H4 (cell line): ENCODE results near the gene SPOPL. TPM values are rescaled to one million over a fixed set of nuclear protein-coding genes. Genes with fewer than 3 reads are reported as not detected.
"Not testable (repeated sequence)": the region's sequence is repeated elsewhere in the genome, so short reads cannot be mapped to it uniquely, and the experiment has no call there.

Experiments
- DNase-seq: peaks from one replicate; pipeline ENCODE4 v3.0.0-alpha.2; 2015; ENCODE audit warnings: low spot score
- total RNA-seq: library from RNA; depleted of rRNA; stranded (reverse); fragments of >200 nt; shearing (Covaris generic); gene quantifications from 2 replicates; pipeline ENCODE4 v1.2.3, GENCODE V29; 2014

Gene SPOPL
- total RNA-seq, 1 experiment from 2014 or later: 7.7 TPM

DNA sequence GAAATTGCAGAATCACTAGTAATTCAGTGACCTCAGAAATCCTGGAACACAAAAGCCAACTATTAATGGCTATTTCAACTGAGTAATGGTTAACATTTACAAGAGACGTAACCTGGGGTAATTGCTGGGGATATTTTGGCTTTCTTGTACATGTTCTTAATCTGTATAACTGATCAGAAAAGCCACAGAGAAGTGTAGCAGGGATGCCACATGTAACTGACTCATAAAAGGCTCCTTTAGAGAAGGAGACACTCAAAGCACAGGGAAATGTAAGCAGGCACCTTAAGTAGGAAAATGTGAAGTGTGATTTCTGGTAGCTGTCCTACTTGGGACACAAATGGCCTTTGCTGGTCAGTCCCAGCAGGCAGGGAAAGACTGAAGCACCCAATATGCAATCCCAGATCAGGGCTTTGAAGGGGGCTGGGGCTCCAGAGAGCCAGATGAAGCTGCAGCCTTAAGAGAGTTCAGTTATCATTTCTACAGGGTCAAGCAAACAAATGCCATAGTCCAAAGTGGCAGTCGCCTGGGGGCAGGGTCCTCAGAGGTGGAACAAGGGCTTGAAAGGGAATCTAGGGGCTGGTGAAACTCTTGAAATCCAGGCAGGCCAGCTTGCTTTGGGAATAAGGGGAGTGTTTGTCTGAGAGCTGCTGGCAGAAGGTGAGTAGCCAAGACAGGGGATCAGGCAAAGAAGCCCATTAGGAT is 7.2 kb upstream of the SPOPL start:
- DNase-seq: no peak

DNA sequence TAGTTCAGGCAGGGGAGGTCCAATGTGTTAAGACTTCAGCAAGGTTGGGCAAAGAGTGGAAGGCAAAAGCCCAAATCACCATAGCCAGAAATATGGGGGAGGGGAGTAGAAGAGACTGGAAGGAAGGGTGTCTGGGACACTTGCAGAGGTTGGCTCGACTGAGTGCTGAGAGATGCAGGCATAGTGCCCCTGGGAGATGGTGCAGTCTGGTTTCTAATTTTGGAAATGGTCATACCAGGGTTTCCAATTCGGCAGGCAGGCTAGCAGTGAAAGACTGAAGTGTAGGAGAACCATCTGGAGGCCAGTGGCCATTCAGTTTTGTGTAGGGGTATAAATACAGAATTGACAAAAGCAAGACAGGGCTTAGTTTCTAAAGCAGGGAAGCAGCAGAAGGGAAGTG is 6.2 kb upstream of the SPOPL start:
- no peak for DNase-seq

DNA sequence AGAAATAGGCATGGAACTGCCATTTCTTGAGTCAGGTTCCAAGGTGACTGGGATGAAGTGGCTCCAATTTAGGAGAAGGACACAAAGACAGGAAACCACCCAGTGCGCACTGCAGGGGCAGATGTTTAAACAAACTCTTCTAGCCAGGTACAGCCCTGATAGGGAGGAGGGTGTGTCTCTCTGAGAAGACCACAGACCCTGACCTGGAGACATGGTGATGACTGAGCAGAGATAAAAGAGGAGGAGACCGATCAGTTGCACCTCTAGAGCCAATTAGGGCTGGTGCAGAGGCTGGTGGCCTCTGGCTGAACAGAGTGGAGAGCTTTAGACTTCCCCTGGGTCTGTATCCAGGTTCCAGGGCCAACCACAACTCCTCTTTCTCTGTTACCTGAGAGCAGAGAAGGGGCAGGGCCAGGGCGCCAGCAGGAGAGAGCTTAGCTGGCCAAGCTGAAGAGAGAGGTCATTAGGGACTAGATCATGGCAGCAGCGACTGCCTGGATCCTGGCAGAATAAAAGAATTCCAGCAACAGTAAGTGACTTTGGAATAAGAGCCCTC is 5.4 kb upstream of the SPOPL start:
- DNase-seq: no peak

DNA sequence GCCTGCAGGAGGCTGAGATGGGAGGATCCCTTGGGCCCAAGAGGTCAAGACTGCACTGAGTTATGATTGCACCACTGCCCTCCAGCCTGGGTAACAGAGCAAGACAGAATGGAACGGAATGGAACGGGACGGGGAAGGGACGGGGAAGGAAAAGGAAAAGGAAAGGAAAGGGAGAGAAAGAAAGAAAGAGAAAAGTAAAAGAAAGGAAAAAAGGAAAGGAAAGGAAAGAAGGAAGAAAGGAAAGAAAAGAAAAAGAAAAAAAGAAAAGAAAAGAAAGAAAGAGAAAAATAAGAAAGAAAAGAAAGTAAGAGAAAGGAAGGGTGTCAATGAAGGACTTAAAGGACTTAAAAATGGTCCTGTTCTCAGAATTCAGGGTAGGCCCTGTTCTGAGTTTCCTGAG is 4.3 kb upstream of the SPOPL start:
- no peak for DNase-seq

DNA sequence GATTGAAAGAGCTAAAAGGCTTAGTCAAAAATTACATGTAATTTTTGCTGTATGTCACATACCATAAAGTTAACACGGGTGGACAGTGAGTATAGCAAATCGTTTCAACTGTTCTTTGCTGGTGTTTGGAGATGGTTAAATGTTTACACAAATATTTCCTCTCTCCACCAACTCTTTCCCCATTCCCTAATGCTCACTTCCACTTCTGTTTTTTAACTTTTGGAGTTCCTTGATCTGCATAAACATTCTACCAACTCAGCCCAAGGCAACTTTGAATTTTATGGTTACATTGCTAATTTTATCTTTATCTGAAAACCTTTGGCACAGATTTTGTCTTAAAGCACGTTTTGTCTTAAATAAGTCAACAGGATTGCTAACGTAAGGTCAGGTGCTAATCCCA is 1.9 kb upstream of the SPOPL start:
- DNase-seq: no peak

DNA sequence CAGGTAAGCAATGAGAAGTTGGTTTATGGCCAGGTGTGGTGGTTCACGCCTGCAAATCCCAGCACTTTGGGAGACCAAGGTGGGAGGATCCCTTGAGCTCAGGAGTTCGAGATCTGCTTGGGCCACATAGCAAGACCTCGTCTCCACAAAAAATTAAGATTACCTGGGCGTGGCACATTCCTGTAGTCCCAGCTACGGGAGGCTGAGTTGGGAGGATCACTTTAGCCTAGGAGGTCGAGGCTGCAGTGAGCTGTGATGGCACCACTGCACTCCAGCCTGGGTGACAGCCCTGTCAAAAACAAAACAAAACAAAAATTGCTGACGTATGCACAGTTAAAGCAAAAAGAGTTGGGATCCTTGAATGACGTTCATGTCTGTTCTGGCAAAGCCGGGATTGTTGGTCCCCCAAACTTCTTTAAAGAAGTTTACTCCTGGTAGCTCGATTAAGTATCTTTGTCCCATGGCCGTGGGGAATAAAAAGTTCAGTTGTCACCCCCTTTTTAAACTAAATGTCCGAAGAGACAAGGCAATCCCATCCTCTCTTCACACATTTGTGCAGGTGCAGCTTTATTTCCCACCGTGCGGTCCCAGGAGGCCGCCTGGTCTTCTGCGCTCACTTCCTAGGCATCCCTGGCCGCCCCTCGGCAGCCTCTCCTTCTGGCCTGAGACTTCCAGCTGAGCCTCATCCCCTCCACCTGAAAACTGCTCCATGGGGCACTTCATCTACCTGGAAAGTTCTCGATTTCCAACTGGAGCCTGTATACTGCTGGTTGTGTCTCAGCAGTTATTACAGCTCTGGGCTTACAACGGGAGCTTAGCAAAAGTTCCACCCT is 762 bp upstream of the SPOPL start:
- no peak for DNase-seq

DNA sequence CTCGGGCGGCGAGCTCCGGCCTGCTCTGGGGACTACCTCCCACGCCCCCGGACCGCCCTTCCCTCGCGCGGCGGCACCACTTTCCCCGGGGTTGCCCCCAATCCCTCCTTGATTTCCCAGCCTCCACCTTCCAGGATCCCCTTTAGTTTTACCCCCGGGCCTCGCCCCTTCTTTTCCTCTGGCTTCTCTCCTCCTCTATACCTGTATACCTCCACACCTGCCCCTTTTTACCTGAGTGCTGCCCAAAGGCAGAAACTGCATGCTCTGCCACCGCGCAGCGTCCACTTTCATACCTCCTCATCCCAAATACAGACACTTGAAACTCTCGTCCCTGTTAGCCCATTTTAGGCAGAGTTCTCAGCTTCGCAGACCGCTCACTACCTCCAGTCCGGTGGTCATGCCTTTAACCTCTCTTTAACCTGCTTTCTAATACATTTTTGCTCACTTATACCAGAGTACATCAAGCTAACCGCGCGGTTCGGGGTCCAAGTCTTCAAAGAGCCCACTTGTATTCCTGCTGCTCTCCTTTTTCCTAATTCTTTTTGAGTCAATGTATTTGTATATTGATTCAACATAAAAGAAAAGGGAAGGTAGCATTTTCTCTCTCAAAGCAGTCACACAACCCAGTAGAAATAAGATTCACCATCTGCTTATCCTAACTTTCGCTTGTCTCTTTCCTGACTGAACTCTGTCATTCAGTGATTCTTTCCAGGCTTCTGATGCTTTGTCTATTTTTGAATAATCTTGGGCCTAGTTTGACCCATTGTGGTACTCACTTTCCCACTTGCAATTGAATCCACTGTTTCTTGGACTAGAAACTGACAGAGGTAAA is 901 bp downstream of the SPOPL start:
- no peak for DNase-seq

DNA sequence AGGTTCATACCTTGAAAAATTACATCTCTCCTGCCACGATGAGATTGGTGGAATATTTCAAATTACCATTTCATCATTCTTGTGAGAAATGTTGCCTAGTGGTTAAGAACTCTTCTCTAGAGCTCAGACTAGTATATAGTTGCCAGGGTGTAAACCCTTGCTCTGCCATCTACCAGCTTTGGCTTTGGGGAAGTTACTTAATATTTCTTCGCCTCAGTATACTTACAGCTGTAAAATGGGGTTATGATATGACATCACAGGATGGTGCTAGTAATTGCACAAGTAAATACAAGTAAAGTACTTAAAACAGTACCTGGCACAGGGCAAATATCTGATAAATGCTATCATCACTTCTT is 1.5 kb downstream of the SPOPL start:
- no peak for DNase-seq

DNA sequence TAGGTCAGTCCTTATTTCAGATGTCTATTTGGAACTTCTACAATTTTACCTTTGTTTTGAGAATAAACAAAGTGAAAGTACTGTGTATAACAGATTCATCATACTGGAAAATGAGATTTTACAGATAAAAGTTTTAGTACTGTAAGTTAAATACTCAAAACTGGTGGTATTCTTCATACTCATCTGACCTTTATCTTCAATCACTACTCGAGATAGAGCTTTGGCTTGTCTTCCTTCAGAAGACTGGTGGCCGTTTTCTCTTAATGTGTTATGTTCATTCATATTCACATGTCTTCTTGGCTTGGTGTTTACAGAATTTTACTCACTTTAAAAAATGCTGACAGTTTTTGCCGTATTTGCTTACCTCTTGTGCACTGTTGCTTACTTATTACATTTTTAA is 2.1 kb downstream of the SPOPL start:
- DNase-seq: no peak

DNA sequence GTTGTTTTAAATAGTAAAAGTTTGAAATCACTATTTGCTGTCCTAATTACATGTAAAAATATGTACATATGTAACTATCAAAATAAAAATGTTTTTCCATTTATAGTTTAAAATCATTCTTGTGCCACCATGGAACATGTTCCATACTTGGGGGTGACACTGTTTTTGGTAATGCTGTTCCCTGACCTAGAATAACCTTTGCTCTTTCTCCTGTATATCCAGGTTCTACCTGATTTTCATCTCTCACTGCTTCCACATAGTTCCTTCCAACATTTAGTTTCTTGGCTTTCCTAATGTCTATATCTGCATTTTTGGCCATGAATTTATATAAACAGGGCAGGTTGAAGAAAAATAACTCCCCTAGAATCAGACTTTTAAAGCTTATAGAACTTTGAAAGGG is 2.5 kb downstream of the SPOPL start:
- no peak for DNase-seq

DNA sequence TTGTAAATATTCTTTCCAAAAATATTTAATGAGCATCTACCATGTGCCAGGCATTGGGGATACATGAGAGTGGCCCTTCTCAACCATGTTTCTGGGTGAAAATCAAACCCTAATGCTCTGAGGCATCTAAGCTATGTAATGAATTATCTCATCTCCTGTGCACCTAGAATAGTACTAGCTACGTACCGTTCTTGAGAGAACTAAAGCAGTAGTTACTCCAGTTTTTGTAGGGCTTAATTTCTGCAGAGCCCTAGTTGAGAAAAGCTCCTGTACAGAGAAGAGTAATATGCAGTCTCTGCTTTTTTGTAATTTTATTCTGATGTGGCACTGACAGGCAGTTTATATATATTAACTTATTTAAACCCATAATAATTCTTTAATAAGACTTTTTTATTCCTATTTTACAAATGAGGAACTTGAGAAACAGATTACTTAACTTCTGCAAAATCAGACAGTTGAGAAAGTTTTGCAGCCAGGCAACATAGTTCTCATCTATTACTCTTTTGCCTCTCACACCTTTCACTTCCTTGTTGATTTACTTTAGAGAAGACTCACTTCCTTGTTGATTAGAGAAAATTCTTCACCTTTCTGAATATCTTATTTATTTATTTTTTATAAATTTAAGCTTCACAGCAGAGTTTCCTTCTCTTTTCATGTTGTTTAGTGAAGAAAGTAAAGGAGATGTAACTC is 3.1 kb downstream of the SPOPL start:
- DNase-seq: no peak

DNA sequence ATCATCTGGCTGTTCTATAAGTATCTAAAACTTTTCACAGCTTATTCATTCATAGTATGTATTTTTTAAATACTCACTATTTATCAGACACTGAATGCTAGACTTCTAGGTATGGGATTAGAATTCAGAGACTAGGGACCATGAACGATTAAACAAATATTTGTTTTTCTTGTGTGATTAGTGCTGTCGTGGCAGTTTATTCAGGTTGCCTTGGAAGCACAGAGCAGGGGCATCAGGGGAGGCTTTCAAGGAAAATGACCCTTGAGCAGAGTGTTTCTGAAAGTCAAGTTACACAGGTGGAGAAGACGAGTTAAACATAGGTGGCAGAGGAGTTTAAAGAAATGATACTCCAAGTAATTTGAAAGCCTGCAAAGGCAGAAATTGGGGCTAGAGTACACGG is 5.7 kb downstream of the SPOPL start:
- no peak for DNase-seq

DNA sequence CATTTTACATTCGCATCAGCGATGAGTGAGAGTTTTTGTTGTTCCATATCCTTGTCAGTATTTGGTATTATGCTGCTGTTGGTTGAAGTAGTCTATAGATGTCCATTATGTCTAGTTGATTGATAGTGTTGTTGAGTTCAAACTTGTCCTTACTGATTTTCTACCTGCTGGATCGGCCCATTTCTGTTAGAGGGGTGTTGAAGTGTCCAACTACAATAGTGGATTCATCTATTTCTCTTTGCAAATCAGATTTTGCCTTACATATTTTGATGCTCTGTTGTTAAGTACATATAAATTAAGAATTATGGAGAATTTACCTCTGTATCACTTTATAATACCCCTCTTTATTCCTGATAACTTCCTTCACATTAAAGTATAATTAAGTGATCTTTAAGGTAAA is 8.7 kb downstream of the SPOPL start:
- DNase-seq: no peak

DNA sequence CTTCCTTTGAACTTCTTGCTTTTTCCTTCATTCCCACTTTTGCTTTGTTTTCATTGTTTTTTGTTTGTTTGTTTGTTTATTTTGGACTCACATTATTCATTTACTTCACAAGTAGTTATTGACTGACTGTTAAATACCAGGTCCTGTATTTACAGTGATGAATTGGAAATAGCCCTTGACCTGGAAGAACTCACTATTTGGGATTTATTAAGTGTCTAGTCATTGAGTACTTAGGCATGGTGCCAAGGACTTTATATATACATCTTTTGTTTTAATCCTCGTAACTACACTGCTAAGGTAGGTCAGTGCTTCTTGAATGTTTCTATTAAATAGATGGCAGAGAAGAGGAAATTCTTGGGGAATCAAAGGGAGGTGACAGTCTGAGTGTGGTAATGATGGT is 11.1 kb downstream of the SPOPL start:
- DNase-seq: no peak

DNA sequence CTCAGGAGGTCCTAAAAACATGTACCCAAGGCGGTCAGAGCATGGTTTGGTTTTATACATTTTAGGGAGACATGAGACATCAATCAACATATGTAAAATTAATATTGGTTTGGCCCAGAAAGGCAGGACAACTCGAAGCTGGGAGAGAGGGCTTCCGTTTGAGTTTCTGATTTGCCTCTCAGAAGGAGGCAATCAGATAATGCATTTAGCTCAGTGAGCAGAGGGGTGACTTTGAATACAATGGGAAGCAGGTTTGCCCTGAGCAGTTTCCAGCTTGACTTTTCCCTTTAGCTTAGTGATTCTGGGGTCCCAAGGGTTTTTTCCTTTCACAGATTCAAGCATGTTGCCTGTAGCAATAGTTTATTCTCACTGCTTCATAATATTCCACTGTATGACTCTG is 12.6 kb downstream of the SPOPL start:
- DNase-seq: no peak

DNA sequence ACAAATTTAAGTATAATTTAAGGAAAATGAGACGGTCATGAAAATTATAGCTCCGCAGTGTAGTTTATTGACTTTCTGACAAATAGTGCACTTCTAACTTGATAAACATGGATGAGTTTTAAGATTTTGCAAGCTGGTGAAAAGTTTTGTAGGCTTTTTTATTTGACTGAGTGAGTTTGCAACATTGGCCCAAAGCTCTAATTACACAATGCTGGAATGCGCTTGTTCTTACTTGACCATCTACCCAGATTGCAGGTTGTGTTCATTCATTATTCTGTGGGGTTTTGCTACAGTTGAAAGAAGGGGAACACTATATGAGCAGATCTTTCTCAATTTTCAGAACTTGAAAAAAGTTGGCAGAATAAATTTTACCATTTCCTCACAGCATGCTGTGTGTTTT is 13.5 kb downstream of the SPOPL start:
- no peak for DNase-seq

DNA sequence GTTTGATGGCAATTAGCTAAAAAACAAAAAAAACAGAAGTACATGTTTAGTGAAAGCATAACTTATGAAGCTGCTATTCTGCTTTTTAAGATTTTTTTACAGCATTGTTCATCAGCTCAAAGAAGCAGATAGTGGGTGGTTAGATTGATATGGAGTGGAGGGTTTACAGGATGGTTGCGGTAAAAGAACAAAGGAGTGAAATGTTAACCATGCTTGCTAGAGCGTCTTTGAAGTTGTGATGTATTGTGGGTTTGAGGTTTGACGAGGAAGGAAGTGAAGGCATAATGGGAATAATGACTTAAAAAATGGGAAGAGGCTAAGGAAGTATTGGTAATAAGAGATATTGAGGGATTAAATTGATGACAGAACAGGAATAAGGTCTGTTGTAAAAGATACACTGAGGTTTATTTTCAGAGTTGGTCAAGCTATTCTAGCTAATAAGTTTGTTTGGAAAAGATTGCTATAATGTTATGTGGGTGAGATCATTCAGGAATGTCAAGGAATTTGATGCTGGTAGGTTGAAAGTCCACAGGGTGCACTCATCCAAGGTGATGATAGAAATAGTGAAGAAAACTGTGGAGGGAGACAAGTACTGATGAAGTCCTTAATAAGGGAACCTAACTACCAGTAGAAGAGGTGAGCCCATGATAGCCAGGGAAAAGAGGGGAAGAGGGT is 14.6 kb downstream of the SPOPL start:
- no peak for DNase-seq

DNA sequence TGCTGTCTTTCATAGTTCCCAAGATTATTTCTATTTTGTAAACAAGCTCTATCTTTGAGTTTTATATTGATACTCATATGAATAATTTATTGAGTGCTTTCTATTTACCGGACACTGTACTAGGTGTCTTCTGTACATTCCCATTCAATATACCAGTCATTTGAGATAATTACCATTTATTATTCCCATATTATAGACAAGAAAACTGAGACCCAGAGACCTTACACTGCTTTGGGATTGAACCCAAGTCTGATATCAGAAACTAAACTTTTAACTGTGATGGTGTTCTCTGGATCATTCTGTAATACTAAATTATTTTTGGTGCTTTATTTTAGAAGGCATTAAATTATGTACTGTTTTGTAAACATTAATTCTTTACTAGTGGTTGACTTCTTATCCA is 17.3 kb downstream of the SPOPL start:
- no peak for DNase-seq

DNA sequence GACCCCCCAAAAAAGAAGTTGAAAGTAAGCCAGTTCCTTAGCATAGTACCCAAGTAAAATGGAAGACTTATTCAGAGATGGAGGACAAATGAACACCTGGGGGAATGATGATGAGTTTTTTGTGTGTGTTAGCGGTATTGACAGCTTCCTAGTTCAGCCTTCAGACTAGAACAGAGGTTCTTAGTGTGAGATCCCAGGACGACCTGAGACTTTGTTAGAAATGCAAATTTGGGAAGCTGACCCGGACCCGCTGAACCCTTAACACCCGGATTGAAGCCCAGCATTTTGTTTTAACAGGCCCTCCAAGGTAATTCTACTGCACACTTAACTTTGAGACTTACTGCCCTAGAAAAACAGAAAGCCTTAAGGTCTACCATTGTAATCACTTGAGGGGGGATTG is 20.3 kb downstream of the SPOPL start:
- DNase-seq: no peak

DNA sequence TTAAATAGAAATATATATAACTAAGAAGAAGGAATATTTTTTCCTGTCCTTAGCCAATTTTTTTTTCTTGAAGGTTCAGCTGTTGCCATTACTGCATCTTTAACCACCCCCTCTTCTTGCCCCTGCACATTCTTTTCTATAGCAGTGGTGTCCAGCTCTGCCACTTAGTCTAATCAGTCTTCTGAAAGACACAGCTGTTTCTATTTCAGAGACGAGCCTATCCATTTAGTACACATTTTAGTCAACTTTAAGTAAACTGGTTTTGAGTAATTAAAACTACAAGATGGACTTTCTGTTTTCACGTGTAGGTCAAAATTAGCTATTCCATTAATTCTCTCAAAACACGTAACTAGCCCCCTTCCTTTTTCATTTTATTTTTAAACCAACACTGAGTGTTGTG is 21.0 kb downstream of the SPOPL start:
- DNase-seq: no peak

DNA sequence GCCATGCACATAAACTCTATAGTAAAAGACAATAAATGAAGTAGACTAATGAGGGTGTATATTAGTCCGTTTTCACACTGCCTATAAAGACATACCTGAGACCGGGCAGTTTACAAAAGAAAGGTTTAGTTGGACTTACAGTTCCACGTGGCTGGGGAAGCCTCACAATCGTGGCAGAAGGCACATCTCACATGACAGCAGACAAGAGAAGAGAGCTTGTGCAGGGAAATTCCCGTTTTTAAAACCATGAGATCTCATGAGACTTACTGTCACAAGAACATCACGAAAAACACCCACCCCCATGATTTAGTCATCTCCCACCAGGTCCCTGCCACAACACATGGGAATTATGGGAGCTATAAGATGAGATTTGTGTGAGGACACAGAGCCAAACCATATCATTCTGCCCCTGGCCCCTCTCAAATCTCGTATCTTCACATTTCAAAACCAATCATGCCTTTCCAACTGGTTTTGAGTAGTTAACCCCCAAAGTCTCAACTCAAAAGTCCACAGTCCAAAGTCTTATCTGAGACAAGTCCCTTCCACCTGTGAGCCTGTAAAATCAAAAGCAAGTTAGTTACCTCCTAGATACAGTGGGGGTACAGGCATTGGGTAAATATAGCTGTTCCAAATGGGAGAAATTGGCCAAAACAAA is 21.6 kb downstream of the SPOPL start:
- DNase-seq: not testable (repeated sequence)
